Head of caudate nucleus (tissue), 42 donors: ENCODE results near the gene CHTOP.
"Not testable (repeated sequence)": the region's sequence is repeated elsewhere in the genome, so short reads cannot be mapped to it uniquely, and the experiment has no call there.

Experiments used
- DNase-seq, 42 donors: peaks; one replicate each; pipeline versions ENCODE4 v3.0.0 to v3.0.0-alpha.2; 2020 to 2021; ENCODE audit warnings: mixed read lengths in 7 of 42
- intact Hi-C: fragments of 100-400 bp; cut with DNase I; formaldehyde crosslinking; loops from one replicate; pipeline ENCODE4 v1.15.0; 2022

CHTOP gene

DNA sequence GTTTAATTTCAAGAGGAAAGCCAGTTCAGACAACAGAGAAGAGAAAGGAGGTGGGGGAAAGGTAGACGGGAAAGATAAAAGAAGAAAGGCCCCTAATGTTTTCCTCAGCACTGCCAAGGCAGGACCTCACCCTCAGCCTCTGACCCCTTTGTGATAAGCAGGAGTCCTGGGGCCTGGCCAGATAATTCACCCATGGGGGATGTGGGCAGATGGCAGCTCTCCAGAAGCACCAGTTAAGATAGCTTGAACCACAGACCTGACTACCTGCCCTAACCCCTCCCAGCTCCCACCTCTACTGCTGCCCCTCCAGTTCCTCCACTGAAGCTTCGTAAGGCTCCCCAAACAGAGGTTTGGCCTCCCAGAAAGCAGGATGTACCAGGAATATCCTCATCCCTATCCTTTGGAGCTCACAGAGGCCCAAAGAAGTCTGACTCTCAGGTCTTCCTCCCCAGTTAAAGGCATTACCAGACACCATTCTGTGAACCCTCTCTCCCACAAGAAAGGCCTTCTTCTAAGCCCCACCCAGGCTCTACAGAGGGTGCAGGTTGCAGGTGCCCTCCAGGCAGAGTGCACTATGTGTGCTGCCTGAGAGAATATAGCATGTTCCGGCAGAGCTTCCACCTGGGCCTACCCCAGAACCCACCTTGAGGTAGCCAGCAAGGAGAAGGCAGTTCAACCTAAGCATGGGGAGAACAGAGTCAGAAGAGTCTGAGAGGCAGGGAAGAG lies 15.4 kb downstream of the CHTOP start:
- DNase-seq: peak in 1 of 42 donors; percentile 36
- intact Hi-C loops: no loop called here

- intact Hi-C loops: no loop called here
- DNase-seq: peak; percentile 55 to 92 (median 80)
Measured at GRCh38 chr1:153649863-153650235, 16.0 kb downstream of the CHTOP start.

DNA sequence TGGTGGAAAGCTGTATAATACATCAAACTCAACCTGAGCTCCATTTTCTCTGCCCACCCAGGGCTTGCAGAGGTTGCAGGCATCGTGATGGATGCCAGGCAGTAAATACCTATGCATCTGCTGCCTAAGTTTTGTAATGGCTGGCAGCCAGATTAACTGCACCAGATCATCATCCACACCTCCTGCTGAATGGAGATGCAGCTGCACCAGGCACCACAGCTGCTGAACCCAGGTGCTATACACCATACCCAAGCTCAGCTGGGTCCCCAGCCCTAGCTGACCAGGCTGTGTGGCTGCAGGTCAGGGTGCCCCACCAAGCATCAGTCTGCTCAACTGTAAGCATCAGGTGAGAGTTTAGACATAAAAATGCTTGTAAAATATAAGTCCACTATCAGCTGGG lies 17.9 kb downstream of the CHTOP start:
- intact Hi-C loops: no loop called here
- no peak for DNase-seq

DNA sequence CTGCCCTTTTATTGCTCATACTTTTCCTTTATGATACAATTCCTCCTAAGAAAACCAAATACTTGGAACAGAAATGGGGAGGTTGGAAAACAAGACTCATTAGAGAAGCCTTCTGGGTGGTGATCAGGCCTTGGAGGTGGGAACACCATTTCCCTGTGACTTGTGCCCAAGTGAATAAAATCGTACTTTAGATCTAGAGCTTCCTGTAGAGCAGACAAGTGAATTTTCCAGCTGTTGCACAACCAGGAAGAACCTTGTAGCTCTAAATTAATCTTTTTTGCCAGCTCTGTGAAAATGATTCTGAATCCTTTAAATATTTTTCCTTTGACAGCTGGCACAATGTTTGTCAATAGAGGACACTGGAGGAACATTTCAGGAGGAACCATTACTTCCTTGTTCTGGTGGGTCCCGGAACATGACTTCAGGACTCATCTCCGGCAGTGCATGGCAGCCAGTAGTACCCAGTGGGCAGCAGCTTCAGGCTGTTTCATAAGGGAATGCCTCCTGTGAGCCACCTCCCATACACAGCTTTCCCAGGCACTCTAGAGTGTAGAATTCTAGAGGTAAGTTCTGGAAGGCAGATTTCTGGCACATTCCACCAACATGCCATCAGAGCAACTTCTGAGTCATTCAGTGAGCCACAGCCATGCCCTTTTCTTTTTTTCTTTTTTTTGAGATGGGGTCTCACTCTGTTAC lies 19.1 kb downstream of the CHTOP start:
- no peak for DNase-seq

GRCh38 chr1:153655333-153655732 lies 21.5 kb downstream of the CHTOP start:
- intact Hi-C loops: no loop called here
- no peak for DNase-seq

More for the DNA sequence above, 19.1 kb downstream of the CHTOP start:
- intact Hi-C loops: no loop called here

DNA sequence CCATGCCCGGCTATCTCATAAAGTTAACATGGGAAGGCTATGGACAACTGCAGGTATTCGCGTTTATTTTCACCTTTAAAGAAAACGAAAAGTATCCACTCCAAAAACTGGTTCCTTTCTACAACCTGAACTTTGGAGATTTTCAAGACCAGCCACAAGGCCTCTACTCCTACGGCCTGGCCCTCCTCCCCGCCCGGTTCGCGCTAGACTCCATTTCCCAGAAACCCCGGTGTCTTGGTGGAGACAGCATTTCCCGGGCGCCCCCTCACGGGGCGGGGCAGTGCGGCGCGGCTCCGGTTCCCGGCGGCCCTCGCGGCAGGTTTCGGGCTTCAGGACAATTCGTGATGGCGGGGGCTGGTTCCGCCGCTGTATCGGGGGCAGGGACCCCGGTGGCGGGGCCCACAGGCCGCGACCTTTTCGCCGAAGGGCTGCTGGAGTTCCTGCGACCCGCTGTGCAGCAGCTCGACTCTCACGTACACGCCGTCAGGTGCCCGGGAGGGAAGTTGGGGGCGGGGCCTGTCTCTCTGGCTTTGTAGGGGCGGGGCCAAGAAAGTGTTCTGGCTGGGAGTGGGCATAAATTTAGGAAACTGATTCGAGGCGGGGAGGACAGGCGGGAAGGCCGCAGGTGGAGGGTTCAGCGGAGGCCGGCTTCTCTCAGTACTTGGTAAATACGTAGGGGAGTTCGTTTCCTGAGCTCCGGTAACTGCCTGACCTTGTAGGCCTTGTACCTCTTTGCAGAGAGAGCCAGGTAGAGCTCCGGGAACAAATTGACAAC lies 24.7 kb downstream of the CHTOP start, which contains the start of gene SNAPIN:
SNAPIN (plus strand) TSS at position 304 of the 775 bp plus-strand sequence; CDS start at position 345, 41 bp downstream.
- peak; percentile 86 to 98 (median 93) for DNase-seq
- intact Hi-C loops: no loop called here

DNA sequence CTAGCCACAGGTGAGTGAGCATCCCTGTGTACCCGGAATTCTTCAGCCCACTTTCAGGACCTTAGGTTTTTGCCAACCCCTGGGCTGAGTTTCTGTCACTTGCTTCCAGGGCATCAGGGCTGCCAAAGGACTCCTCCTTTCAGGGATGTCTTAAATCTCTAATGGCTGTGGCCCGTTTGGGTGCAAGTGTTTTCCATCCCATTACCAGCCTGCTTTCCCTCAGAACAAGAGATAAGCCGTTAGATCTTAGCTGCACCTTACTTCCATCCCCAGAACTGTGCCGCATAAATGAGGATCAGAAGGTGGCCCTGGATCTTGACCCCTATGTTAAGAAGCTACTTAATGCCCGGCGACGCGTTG lies 25.3 kb downstream of the CHTOP start:
- DNase-seq: no peak
- intact Hi-C loops: no loop called here

- intact Hi-C loops: no loop called here
- DNase-seq: peak in 1 of 42 donors; percentile 29
Measured at GRCh38 chr1:153659656-153660055, 25.8 kb downstream of the CHTOP start.

DNA sequence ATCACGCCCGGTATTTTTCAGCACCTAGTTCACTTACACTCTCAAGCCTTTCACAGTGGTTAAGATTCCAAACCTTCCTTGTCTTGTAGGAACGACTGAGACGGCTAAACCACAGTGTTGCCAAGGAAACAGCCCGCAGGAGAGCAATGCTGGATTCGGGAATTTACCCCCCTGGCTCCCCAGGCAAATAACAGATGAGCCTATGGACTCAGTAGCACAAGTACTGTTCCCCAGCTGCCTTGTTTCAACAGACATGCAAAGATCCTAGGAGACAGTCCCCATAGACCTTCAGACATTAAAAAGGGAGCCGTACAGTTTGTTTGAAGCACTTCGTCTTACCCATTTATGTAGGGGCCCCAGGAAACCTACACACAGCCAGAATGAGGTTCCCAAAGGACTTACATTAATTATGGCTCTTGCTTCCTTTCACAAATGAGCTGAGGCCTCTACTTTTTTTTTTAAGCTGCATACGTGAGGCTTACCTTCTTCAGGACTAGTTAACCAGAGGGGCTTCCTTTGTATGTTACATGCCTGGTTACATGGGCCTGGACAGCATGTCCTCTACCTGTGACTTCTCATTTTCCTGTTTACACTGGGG lies 27.3 kb downstream of the CHTOP start:
- DNase-seq: peak in 1 of 42 donors; percentile 9
- intact Hi-C loops: no loop called here

DNA sequence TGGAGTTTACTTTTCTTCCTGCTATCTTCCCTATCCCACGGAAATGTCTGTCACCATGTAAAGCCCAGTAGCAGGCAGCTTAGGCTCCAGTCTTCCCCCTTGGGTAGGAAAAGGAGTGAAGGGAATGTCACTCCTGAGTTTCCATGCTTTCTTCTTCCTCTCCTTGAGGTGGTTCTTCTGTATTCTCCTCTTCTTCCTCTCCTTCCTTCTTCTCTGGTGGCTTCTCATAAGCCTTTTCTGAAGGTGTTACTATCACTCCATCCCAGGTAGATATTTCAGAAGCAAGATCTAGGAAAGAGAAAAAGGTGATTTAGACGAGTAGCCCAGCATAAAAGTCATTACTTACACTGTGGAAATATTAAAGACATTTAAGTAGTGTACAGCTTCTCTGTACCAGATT lies 28.4 kb downstream of the CHTOP start:
- intact Hi-C loops: no loop called here
- DNase-seq: no peak

- intact Hi-C loops: no loop called here
- peak in 1 of 42 donors; percentile 0 for DNase-seq
Measured at GRCh38 chr1:153663211-153663610, 29.3 kb downstream of the CHTOP start.

DNA sequence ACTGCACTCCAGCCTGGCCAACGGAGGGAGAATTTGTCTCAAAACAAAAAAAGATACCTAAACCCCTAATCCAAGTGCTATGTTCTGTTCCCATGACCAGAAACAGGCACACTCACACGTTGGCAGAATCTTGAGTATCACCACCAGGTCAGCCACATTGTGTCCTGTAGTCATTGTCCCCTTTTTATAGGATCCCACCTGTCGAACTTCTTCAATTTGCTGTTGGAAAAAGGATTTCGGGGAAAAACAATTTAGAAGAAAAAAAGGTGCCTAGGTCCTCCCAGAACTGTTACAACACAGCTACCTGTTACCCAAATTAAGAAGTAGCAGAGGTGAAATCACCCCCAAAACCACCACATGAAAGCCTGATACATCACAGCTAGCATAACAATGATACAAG lies 33.6 kb downstream of the CHTOP start:
- intact Hi-C loops: no loop called here
- DNase-seq: no peak

DNA sequence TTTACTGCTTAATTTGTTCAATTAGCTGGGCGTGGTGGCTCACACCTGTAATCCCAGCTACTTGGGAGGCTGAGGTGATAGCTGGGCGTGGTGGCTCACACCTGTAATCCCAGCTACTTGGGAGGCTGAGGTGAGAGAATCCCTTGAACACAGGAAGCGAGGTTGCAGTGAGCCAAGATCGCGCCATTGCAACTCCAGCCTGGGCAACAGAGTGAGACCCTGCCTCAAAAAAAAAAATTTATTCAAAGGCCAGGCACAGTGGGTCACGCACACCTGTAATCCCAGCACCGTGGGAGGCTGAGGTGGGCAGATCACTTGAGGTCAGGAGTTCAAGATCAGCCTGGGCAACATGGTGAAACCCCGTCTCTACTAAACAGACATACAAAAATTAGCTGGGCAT lies 34.8 kb downstream of the CHTOP start:
- intact Hi-C loops, DNase-seq: not testable (repeated sequence)

- DNase-seq: no peak
- intact Hi-C loops: loop anchor here (2.0 kb wide), 1 partner anchor 113 kb away; no protein-coding TSS in a partner anchor
Measured at GRCh38 chr1:153669606-153670005, 35.7 kb downstream of the CHTOP start.

GRCh38 chr1:153670257-153670858 lies 36.5 kb downstream of the CHTOP start:
- intact Hi-C loops: loop anchor here (2.0 kb wide), 1 partner anchor 112 kb away; no protein-coding TSS in a partner anchor
- peak in 3 of 42 donors; percentile 7 to 42 (median 31) for DNase-seq

DNA sequence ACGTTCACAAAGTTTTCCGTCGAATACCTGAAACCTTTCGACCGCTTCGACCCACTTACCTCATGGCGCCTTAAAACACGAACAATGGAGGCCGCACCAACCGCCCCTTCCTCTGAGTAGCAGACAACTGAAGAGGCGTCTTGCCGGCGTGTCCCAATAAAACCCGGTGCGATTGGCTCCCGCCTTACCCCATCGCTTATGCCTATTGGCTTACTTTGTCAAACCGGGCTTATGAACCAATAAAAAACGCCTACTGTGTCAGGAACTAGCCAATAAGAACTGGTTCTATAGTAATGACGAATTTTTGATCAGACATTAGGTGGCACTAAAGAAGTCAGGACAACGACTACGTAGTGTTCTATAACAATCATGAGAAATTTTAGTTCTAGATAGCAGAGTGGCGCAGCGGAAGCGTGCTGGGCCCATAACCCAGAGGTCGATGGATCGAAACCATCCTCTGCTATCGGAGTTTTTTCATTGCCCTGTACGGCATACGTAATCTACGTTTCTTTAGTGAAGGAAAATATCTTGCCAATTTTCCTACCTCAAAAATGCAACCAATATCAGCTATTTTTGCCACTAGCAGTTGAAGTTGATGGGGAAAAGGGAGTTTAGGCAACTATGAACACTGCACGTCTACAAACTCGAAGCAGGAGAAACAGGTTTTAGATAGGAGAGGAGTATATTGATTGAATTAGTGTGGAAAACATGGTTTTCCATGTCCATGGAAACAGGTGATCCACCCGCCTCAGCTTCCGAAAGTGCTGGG lies 37.2 kb downstream of the CHTOP start, which contains the start of gene ILF2:
ILF2 (minus strand) TSS at position 135 of the 769 bp plus-strand sequence; CDS start at position 64, 71 bp downstream.
- DNase-seq: peak; percentile 88 to 98 (median 95)
- intact Hi-C loops: loop anchor here (2.0 kb wide), 1 partner anchor 112 kb away; no protein-coding TSS in a partner anchor

DNA sequence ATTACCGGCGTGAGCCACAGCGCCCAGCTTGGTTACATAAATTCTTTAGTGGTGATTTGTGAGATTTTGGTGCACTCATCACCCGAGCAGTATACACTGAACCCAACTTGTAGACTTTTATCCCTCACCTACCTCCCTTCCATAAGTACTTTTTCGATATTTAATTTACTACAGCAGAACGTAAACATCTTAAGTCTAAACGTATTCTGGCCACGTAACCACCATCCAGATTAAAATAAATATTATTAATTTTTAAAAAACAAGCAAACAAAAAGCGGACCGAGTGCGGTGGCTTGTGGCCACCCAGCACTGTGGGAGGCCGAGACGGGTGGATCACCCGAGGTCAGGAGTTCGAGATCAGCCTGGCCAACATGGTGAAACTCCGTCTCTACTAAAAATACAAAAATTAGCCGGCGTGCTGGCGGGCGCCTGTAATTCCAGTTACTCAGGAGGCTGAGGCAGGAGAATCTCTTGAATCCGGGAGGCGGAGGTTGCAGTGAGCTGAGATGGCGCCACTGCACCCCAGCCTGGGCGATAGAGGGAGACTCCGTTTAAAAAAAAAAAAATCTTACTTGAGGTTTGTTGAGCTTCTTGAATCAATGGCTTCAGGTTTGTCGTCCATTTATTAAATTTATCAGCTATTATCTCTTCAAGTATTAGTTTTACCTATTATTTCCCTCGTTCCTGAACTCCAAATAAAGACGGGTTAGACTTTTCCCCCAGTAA lies 37.9 kb downstream of the CHTOP start:
- intact Hi-C loops: loop anchor here (2.0 kb wide), 1 partner anchor 111 kb away; no protein-coding TSS in a partner anchor
- DNase-seq: peak in 33 of 42 donors; percentile 18 to 74 (median 35)
